Right atrium auricular region (tissue), 2 donors: ENCODE measurements around the gene LRP1B. TPM values are rescaled to one million over a fixed set of nuclear protein-coding genes. Genes with fewer than 3 reads are reported as not detected.

Experiments
- DNase-seq: peaks from one replicate; pipeline ENCODE4 v3.0.0-alpha.2; 2019; ENCODE audit warnings: low spot score
- H3K27ac ChIP-seq, 2 donors: fragments of 200-600 bp; sonication (generic); 1 replicate in 1 of 2; 2 replicates in 1 of 2; pipeline ENCODE4 v1.5.1; 2016 to 2019
- H3K27me3 ChIP-seq, 2 donors: fragments of 200-600 bp; sonication (generic); one replicate each; pipeline versions ENCODE4 v1.5.1 to v1.6.0; 2017 to 2019
- H3K36me3 ChIP-seq: fragments of 200-600 bp; sonication (generic); one replicate; pipeline ENCODE4 v1.5.1; 2016
- H3K4me1 ChIP-seq, 2 donors: fragments of 200-600 bp; sonication (generic); one replicate each; pipeline versions ENCODE4 v1.5.1 to v1.6.0; 2017 to 2019
- H3K4me3 ChIP-seq, 2 donors: fragments of 200-600 bp; sonication (generic); 1 replicate in 1 of 2; 2 replicates in 1 of 2; pipeline ENCODE4 v1.5.1; 2017 to 2019; ENCODE audit warnings: mild to moderate bottlenecking in 1 of 2, moderate library complexity in 1 of 2
- H3K9me3 ChIP-seq, 2 donors: fragments of 200-600 bp; sonication (generic); one replicate each; pipeline ENCODE4 v1.5.1; 2019
- total RNA-seq, 2 donors: library from RNA; depleted of rRNA; stranded (reverse); fragments of >200 nt; gene quantifications; one replicate each; pipeline ENCODE4 v1.1.0, GENCODE V29; 2016
- TF ChIP-seq, protein P1 (sequence below), 2 donors: fragments of 200-600 bp; sonication (generic); IDR thresholded peaks; one replicate each; pipeline ENCODE4 v1.5.1; 2019; ENCODE audit warnings: antibody characterized with exemption in 2 of 2

LRP1B gene
- total RNA-seq, 2 donors from 2014 or later = 0.44 to 0.47 TPM

DNA sequence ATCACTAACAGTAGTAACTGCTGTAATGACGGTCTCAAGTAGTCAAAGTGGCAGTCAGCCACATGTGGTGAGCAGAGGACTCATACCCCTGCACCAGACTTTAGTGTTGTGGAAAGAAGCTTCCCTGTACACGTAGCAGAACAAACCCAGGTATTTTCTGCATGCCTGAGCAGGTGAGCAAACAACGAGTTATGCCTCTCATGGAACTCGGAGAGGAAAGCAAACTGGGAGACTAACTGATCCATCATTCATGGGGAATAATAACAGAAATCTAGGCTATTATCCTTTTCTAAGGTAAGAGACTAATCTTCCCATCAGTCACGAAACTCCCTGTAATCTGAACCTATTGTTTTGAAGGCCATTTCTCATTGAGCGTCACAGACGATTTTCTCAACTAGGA lies 1855.4 kb downstream of the LRP1B start:
- Histone ChIP-seq H3K4me3 (no peak overlapping the region), H3K9me3 (no peaks in the 10 kb centered on the region), H3K4me1 (no peaks in the 10 kb centered on the region), H3K27me3 (no peaks in the 10 kb centered on the region), H3K27ac (no peak overlapping the region), H3K36me3 (no peaks in the 10 kb centered on the region)
- no peak for DNase-seq
- TF ChIP-seq, protein P1, sequence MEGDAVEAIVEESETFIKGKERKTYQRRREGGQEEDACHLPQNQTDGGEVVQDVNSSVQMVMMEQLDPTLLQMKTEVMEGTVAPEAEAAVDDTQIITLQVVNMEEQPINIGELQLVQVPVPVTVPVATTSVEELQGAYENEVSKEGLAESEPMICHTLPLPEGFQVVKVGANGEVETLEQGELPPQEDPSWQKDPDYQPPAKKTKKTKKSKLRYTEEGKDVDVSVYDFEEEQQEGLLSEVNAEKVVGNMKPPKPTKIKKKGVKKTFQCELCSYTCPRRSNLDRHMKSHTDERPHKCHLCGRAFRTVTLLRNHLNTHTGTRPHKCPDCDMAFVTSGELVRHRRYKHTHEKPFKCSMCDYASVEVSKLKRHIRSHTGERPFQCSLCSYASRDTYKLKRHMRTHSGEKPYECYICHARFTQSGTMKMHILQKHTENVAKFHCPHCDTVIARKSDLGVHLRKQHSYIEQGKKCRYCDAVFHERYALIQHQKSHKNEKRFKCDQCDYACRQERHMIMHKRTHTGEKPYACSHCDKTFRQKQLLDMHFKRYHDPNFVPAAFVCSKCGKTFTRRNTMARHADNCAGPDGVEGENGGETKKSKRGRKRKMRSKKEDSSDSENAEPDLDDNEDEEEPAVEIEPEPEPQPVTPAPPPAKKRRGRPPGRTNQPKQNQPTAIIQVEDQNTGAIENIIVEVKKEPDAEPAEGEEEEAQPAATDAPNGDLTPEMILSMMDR (IDR thresholded peaks at IDR 0.05) = no peak

DNA sequence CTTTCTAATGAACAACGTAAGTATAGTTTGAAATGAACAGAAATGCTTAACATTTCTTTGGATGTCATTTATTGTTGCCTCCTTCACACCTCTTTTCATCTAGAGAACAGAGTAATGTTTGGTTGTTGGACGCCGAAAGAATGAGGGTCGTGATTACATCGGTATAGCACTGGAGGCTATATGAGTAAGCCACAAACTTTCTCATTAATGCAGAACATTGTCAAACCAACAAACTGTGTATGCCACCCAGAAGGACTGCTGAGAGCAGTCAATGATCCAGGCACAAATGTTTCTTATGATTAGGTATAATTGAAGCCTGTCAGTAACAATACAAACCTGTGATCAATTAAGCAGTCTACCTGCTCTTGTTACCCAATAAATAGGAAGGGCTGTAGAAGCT lies 1855.9 kb downstream of the LRP1B start:
- no peaks in the 10 kb centered on the region for H3K9me3 ChIP-seq
- TF ChIP-seq, protein P1 (IDR thresholded peaks at IDR 0.05) = no peak
- H3K27ac ChIP-seq = no peak overlapping the region
- DNase-seq = no peak
- no peaks in the 10 kb centered on the region for H3K27me3 ChIP-seq
- no peak overlapping the region for H3K4me3 ChIP-seq
- no peaks in the 10 kb centered on the region for H3K36me3 ChIP-seq
- no peaks in the 10 kb centered on the region for H3K4me1 ChIP-seq

DNA sequence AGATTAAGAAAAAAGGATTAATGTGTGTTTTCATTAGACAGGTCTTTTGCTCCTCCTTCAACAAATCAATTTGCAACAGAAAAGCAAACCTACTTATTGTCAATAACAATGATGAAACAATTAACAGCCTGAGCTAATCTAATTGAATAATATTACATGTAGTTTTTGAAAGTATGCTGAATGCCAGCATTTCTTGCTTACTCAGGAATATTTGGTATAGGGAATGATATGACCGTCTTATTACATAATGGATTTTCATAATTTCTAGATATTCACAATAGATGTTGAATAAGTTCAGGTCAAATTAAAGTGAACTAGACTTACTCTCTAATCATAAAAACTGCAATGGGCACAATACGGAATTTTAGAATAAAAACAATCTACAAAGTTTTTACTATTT lies 1856.9 kb downstream of the LRP1B start:
- H3K27me3 ChIP-seq = no peaks in the 10 kb centered on the region
- H3K36me3 ChIP-seq = no peaks in the 10 kb centered on the region
- TF ChIP-seq, protein P1 (IDR thresholded peaks at IDR 0.05) = no peak
- no peaks in the 10 kb centered on the region for H3K9me3 ChIP-seq
- no peaks in the 10 kb centered on the region for H3K4me1 ChIP-seq
- H3K27ac ChIP-seq = no peak overlapping the region
- no peak for DNase-seq
- no peak overlapping the region for H3K4me3 ChIP-seq

DNA sequence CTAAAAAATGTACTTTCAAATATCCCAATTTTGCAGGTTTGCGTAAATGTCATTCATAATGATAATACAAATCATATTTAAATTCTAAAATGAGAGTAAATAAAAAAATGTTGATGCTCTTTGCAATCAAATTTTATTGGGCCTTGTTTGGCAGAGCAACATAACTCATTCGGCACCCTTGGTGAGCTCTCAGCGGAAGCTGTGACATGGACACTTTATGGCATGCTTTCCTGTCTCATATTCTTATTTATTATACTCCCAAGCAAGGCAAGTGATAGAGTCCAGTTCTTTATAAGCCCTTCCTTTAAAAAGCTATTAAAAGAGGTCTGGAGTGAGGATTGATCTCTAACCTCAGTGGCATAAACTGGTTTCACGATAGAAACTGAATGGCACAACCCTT lies 1857.4 kb downstream of the LRP1B start:
- TF ChIP-seq, protein P1 (IDR thresholded peaks at IDR 0.05) = no peak
- H3K9me3 ChIP-seq = no peaks in the 10 kb centered on the region

DNA sequence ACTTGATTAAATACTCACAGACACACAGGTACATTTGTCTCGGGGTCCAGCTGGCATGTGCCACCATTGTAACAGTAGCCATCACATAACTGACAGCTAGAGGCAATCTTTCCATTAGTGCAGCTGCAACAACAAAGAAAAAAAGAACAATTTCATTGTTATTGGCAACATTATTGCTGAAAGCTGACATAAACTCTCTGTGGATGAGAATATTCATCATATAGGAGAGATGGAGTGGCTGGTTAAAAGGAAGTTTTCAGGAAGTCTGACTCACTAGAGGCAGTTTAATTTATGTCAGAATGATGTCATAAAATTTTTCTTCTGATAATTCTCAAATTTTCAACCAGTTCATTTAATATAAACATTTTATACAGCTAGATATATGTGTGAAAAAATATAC lies 1860.6 kb downstream of the LRP1B start:
- no peak for DNase-seq
- H3K4me3 ChIP-seq = no peak overlapping the region
- H3K9me3 ChIP-seq = no peaks in the 10 kb centered on the region
- no peaks in the 10 kb centered on the region for H3K36me3 ChIP-seq
- TF ChIP-seq, protein P1 (IDR thresholded peaks at IDR 0.05) = no peak
- no peak overlapping the region for H3K27ac ChIP-seq
- no peaks in the 10 kb centered on the region for H3K4me1 ChIP-seq
- no peaks in the 10 kb centered on the region for H3K27me3 ChIP-seq

More for the DNA sequence above, 1857.4 kb downstream of the LRP1B start:
- no peak overlapping the region for H3K4me3 ChIP-seq
- H3K36me3 ChIP-seq = no peaks in the 10 kb centered on the region
- H3K27ac ChIP-seq = no peak overlapping the region
- DNase-seq = no peak
- H3K4me1 ChIP-seq = no peaks in the 10 kb centered on the region
- H3K27me3 ChIP-seq = no peaks in the 10 kb centered on the region

DNA sequence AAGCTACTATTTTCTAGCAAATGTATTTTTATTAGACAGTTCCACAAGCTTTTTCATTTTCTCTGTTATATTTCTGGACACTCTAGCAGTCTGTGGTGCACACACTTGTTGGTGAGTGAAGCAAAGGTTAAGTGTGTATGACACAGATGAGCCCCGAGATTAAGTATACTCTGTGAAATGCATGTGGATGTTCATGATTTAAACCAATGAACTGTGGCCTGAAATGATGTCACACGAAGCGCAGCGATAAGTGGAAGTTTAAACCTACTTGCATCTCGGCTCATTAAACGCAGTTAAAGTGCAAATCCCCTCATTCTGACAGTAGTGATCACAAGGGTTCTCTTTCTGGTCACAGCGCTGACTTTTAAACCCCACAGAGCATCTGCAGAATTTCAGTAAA lies 1861.8 kb downstream of the LRP1B start:
- H3K4me1 ChIP-seq = no peaks in the 10 kb centered on the region
- H3K27ac ChIP-seq = no peak overlapping the region
- H3K9me3 ChIP-seq = no peaks in the 10 kb centered on the region
- no peak for DNase-seq
- H3K36me3 ChIP-seq = no peaks in the 10 kb centered on the region
- H3K4me3 ChIP-seq = no peak overlapping the region
- TF ChIP-seq, protein P1 (IDR thresholded peaks at IDR 0.05) = no peak
- no peaks in the 10 kb centered on the region for H3K27me3 ChIP-seq
